Measurements from ENCODE around the gene ALMS1. TPM values are rescaled to one million over a fixed set of nuclear protein-coding genes. Genes with fewer than 3 reads are reported as not detected.

Gene ALMS1
- 60.2 TPM for total RNA-seq

GRCh38 chr2:73385504-73386341 lies at the start of gene ALMS1:
Gene ALMS1 (plus strand): TSS chr2:73385836. CDS start chr2:73385869, 33 bp downstream.

GRCh38 chr2:73642338-73643018 lies 256.8 kb downstream of the ALMS1 start, which contains the start of gene NAT8:
Gene NAT8 (minus strand): TSS chr2:73642422. CDS start chr2:73641628, 794 bp downstream.

Other genes with a start within 250 kb of the ALMS1 start
- gene NOTO, start 183.3 kb upstream of the ALMS1 start, total RNA-seq, result not detected
- 18.0 TPM for gene SMYD5, start 171.6 kb upstream of the ALMS1 start, total RNA-seq
- gene PRADC1, start 152.6 kb upstream of the ALMS1 start, total RNA-seq, result 12.5 TPM
- 180 TPM for gene CCT7, start 151.5 kb upstream of the ALMS1 start, total RNA-seq
- 37.6 TPM for gene FBXO41, start 101.4 kb upstream of the ALMS1 start, total RNA-seq
- gene EGR4, start 92.3 kb upstream of the ALMS1 start, total RNA-seq, result 0.23 TPM